Measurements from ENCODE around the gene PKNOX2.
A peak's percentile ranks its signal among the peaks of the same experiment; 100 is the strongest.

The PKNOX2 gene

GRCh38 chr11:125344846-125345420 is 180.4 kb downstream of the PKNOX2 start:
- no peak overlapping the region for H3K4me3 ChIP-seq
- in situ Hi-C loops (cut with MboI; ENCODE audit: low sequenced_read_pairs) = loop anchor here (5.0 kb wide), 2 partner anchors 188 to 253 kb away; no protein-coding TSS in a partner anchor
- H3K9me3 ChIP-seq = no peaks in the 10 kb centered on the region
- peaks cover 4% of the 10 kb centered on the region; the same call in 1 of the 2 replicates for H3K4me1 ChIP-seq
- no peaks in the 10 kb centered on the region for H3K27me3 ChIP-seq (ENCODE audit: low read depth)
- DNase-seq (ENCODE audit: low spot score in 2 of 2) = no peak
- H3K36me3 ChIP-seq (replicated peaks) = no peaks in the 10 kb centered on the region

- Histone ChIP-seq H3K36me3 (replicated peaks) (no peaks in the 10 kb centered on the region), H3K27me3 (ENCODE audit: low read depth) (no peaks in the 10 kb centered on the region), H3K9me3 (no peaks in the 10 kb centered on the region), H3K4me3 (no peak overlapping the region), H3K4me1 (peaks cover 4% of the 10 kb centered on the region; the same call in 1 of the 2 replicates)
- peak; percentile 27 to 80 for DNase-seq (ENCODE audit: low spot score in 2 of 2)
- in situ Hi-C loops (cut with MboI; ENCODE audit: low sequenced_read_pairs) = loop anchor here (5.0 kb wide), 1 partner anchor 253 kb away; no protein-coding TSS in a partner anchor
Measured at GRCh38 chr11:125345421-125346178, 181.0 kb downstream of the PKNOX2 start.

GRCh38 chr11:125346179-125346530 is 181.6 kb downstream of the PKNOX2 start:
- Histone ChIP-seq H3K27me3 (ENCODE audit: low read depth) (no peaks in the 10 kb centered on the region), H3K9me3 (no peaks in the 10 kb centered on the region), H3K4me1 (peaks cover 4% of the 10 kb centered on the region; the same call in 1 of the 2 replicates), H3K36me3 (replicated peaks) (no peaks in the 10 kb centered on the region), H3K4me3 (no peak overlapping the region)
- in situ Hi-C loops (cut with MboI; ENCODE audit: low sequenced_read_pairs) = loop anchor here (5.0 kb wide), 1 partner anchor 254 kb away; no protein-coding TSS in a partner anchor
- DNase-seq (ENCODE audit: low spot score in 2 of 2) = no peak

GRCh38 chr11:125346565-125347260 is 182.2 kb downstream of the PKNOX2 start:
- in situ Hi-C loops (cut with MboI; ENCODE audit: low sequenced_read_pairs) = loop anchor here (5.0 kb wide), 1 partner anchor 254 kb away; no protein-coding TSS in a partner anchor
- peaks cover 4% of the 10 kb centered on the region; the same call in 1 of the 2 replicates for H3K4me1 ChIP-seq

GRCh38 chr11:125347261-125347585 is 182.7 kb downstream of the PKNOX2 start:
- peaks cover 4% of the 10 kb centered on the region; the same call in 1 of the 2 replicates for H3K4me1 ChIP-seq
- H3K36me3 ChIP-seq (replicated peaks) = no peaks in the 10 kb centered on the region
- no peak for DNase-seq (ENCODE audit: low spot score in 2 of 2)
- H3K4me3 ChIP-seq = no peak overlapping the region
- H3K9me3 ChIP-seq = no peaks in the 10 kb centered on the region
- in situ Hi-C loops (cut with MboI; ENCODE audit: low sequenced_read_pairs) = loop anchor here (5.0 kb wide), 1 partner anchor 255 kb away; no protein-coding TSS in a partner anchor
- H3K27me3 ChIP-seq (ENCODE audit: low read depth) = no peaks in the 10 kb centered on the region

More at GRCh38 chr11:125346565-125347260, 182.2 kb downstream of the PKNOX2 start:
- no peaks in the 10 kb centered on the region for H3K9me3 ChIP-seq
- no peaks in the 10 kb centered on the region for H3K27me3 ChIP-seq (ENCODE audit: low read depth)
- no peaks in the 10 kb centered on the region for H3K36me3 ChIP-seq (replicated peaks)
- H3K4me3 ChIP-seq = no peak overlapping the region
- DNase-seq (ENCODE audit: low spot score in 2 of 2) = no peak

- Histone ChIP-seq H3K4me1 (peaks cover 4% of the 10 kb centered on the region; the same call in 1 of the 2 replicates), H3K36me3 (replicated peaks) (no peaks in the 10 kb centered on the region), H3K4me3 (no peak overlapping the region), H3K27me3 (ENCODE audit: low read depth) (no peaks in the 10 kb centered on the region), H3K9me3 (no peaks in the 10 kb centered on the region)
- in situ Hi-C loops (cut with MboI; ENCODE audit: low sequenced_read_pairs) = loop anchor here (5.0 kb wide), 1 partner anchor 256 kb away; no protein-coding TSS in a partner anchor
- no peak for DNase-seq (ENCODE audit: low spot score in 2 of 2)
Measured at GRCh38 chr11:125348141-125348651, 183.6 kb downstream of the PKNOX2 start.

GRCh38 chr11:125348674-125349309 is 184.2 kb downstream of the PKNOX2 start:
- DNase-seq (ENCODE audit: low spot score in 2 of 2) = peak; percentile 46 to 86
- no peaks in the 10 kb centered on the region for H3K9me3 ChIP-seq
- no peaks in the 10 kb centered on the region for H3K27me3 ChIP-seq (ENCODE audit: low read depth)
- H3K4me3 ChIP-seq = no peak overlapping the region
- no peaks in the 10 kb centered on the region for H3K36me3 ChIP-seq (replicated peaks)
- in situ Hi-C loops (cut with MboI; ENCODE audit: low sequenced_read_pairs) = loop anchor here (5.0 kb wide), 1 partner anchor 256 kb away; no protein-coding TSS in a partner anchor
- peaks cover 4% of the 10 kb centered on the region; the same call in 1 of the 2 replicates for H3K4me1 ChIP-seq

GRCh38 chr11:125350206-125351032 is 185.9 kb downstream of the PKNOX2 start:
- no peak overlapping the region for H3K4me3 ChIP-seq
- peaks cover 4% of the 10 kb centered on the region; the same call in 1 of the 2 replicates for H3K4me1 ChIP-seq
- H3K9me3 ChIP-seq = no peaks in the 10 kb centered on the region
- H3K36me3 ChIP-seq (replicated peaks) = no peaks in the 10 kb centered on the region
- DNase-seq (ENCODE audit: low spot score in 2 of 2) = no peak
- in situ Hi-C loops (cut with MboI; ENCODE audit: low sequenced_read_pairs) = no loop called here
- H3K27me3 ChIP-seq (ENCODE audit: low read depth) = no peaks in the 10 kb centered on the region

GRCh38 chr11:125351033-125351867 is 186.7 kb downstream of the PKNOX2 start:
- Histone ChIP-seq H3K9me3 (no peaks in the 10 kb centered on the region), H3K4me3 (no peak overlapping the region), H3K4me1 (peaks cover 4% of the 10 kb centered on the region; the same call in 1 of the 2 replicates), H3K27me3 (ENCODE audit: low read depth) (no peaks in the 10 kb centered on the region), H3K36me3 (replicated peaks) (no peaks in the 10 kb centered on the region)
- no peak for DNase-seq (ENCODE audit: low spot score in 2 of 2)
- in situ Hi-C loops (cut with MboI; ENCODE audit: low sequenced_read_pairs) = no loop called here

GRCh38 chr11:125351868-125352250 is 187.3 kb downstream of the PKNOX2 start:
- Histone ChIP-seq H3K36me3 (replicated peaks) (no peaks in the 10 kb centered on the region), H3K27me3 (ENCODE audit: low read depth) (no peaks in the 10 kb centered on the region), H3K9me3 (no peaks in the 10 kb centered on the region), H3K4me3 (no peak overlapping the region), H3K4me1 (peaks cover 4% of the 10 kb centered on the region; the same call in 1 of the 2 replicates)
- in situ Hi-C loops (cut with MboI; ENCODE audit: low sequenced_read_pairs) = no loop called here
- no peak for DNase-seq (ENCODE audit: low spot score in 2 of 2)

GRCh38 chr11:125356797-125357196 is 192.2 kb downstream of the PKNOX2 start:
- no peaks in the 10 kb centered on the region for H3K36me3 ChIP-seq (replicated peaks)
- H3K27me3 ChIP-seq (ENCODE audit: low read depth) = no peaks in the 10 kb centered on the region
- no peak for DNase-seq (ENCODE audit: low spot score in 2 of 2)
- no peaks in the 10 kb centered on the region for H3K4me1 ChIP-seq
- no peak overlapping the region for H3K4me3 ChIP-seq
- H3K9me3 ChIP-seq = no peaks in the 10 kb centered on the region
- in situ Hi-C loops (cut with MboI; ENCODE audit: low sequenced_read_pairs) = no loop called here

GRCh38 chr11:125357551-125357950 is 193.0 kb downstream of the PKNOX2 start:
- Histone ChIP-seq H3K27me3 (ENCODE audit: low read depth) (no peaks in the 10 kb centered on the region), H3K4me1 (no peaks in the 10 kb centered on the region), H3K4me3 (no peak overlapping the region), H3K36me3 (replicated peaks) (no peaks in the 10 kb centered on the region), H3K9me3 (no peaks in the 10 kb centered on the region)
- in situ Hi-C loops (cut with MboI; ENCODE audit: low sequenced_read_pairs) = no loop called here
- DNase-seq (ENCODE audit: low spot score in 2 of 2) = no peak

All from HAP-1 (cell line).